Measurements from ENCODE around the gene SYCP3. TPM values are rescaled to one million over a fixed set of nuclear protein-coding genes. Genes with fewer than 3 reads are reported as not detected.

Gene SYCP3
- total and polyA plus RNA-seq, 2 of the 8 experiments (the other 6 are each of a cell fraction or from before 2014, with no cell fraction given): 0.02 to 0.07 TPM

DNA sequence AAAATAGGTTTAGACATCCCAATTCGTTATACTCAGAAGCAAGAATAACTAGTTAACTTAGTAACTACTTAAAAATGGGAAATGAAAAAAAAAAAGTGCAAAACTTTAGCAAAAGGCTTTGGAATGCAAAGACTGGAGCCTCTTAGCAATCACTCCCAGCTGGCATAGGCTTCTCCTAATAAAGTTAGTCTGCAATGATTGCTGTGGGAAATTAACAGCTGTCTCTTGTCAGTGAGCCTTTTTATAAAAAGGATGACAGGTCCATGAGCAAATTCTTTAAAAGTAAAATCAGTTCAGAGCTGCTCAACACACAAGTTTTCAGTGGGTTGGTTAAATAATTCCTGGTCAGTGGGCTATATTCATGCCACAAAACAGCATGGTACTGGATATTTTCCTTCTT, 7.4 kb upstream of the SYCP3 start:
- CTCF ChIA-PET (ENCODE audit: partially characterized antibody): interaction anchor here (0.6 to 2.2 kb wide), 6 partner anchors 10 to 84 kb away, joined by 3 to 6 read pairs (median 4); partner anchors contain the start of gene GNPTAB
- no peak overlapping the region for H2AFZ ChIP-seq (ENCODE audit: low read length)
- no peak overlapping the region for H3K56ac ChIP-seq (replicated peaks; ENCODE audit: insufficient read length, low read depth, low read length)
- no peak overlapping the region for H4K8ac ChIP-seq (ENCODE audit: extremely low read depth, insufficient read depth, low read length)
- no peak overlapping the region for H2BK15ac ChIP-seq (ENCODE audit: low read length)
- no peak overlapping the region for H3K23ac ChIP-seq (ENCODE audit: insufficient read length)
- TF ChIP-seq CBX8 (IDR thresholded peaks at IDR 0.05; ENCODE audit: borderline replicate concordance, low read depth, low read length) (no peak), SAP30 (IDR thresholded peaks at IDR 0.05; ENCODE audit: insufficient read depth, insufficient replicate concordance, low read length) (no peak)
- no peak overlapping the region for H3K4me2 ChIP-seq (ENCODE audit: insufficient read depth in 1 of 2, low read depth in 2 of 2, low read length in 2 of 2)
- WGBS, 2 experiments (ENCODE audit: extremely low coverage in 1 of 2, insufficient coverage in 1 of 2, insufficient read length in 1 of 2, insufficient replicate concordance in 2 of 2, low coverage in 1 of 2, low lambda C conversion rate in 2 of 2, missing lambda C conversion rate in 1 of 2): 71% methylated on average over 1 of the region's 1 CpG; no CpG with 5 or more reads in 1 of the 2 experiments
- H4K20me1 ChIP-seq (replicated peaks in 1 of 2; ENCODE audit: control insufficient read depth in 1 of 2, insufficient read depth in 2 of 2, low read length in 2 of 2): no peaks in the 10 kb centered on the region
- H3K4me3 ChIP-seq (ENCODE audit: extremely low read depth in 1 of 4, insufficient read depth in 2 of 4, low read depth in 3 of 4, low read length in 4 of 4): no peak overlapping the region
- H3K27me3 ChIP-seq (replicated peaks in 1 of 4; ENCODE audit: control insufficient read depth in 3 of 4, extremely low read depth in 1 of 4, insufficient read depth in 3 of 4, low read length in 3 of 4): no peaks in the 10 kb centered on the region
- H2AK5ac ChIP-seq (ENCODE audit: low read depth, low read length): no peak overlapping the region
- H2BK12ac ChIP-seq (ENCODE audit: low read depth, low read length): no peak overlapping the region
- DNase-seq (ENCODE audit: low read depth in 1 of 2, low spot score in 2 of 2) (no peak), FAIRE-seq (no peak)
- no peak overlapping the region for H3K4ac ChIP-seq (replicated peaks; ENCODE audit: insufficient read length, low read depth, low read length)
- no peak overlapping the region for H2BK120ac ChIP-seq (replicated peaks; ENCODE audit: low read depth, low read length)
- no peak overlapping the region for H3K9ac ChIP-seq (replicated peaks in 1 of 4; ENCODE audit: extremely low read depth in 1 of 4, low read depth in 3 of 4, low read length in 3 of 4)
- no peak overlapping the region for H4K91ac ChIP-seq (replicated peaks; ENCODE audit: insufficient read length, low read length)
- no peak overlapping the region for H3K18ac ChIP-seq (ENCODE audit: extremely low read depth, low read length)
- H3K4me1 ChIP-seq (replicated peaks in 1 of 4; ENCODE audit: control insufficient read depth in 3 of 4, insufficient read depth in 4 of 4, low read length in 3 of 4): peaks cover 0 to 3% (median 3%) of the 10 kb centered on the region in 4 experiments; a peak in 3 of 7 replicates
- H2BK5ac ChIP-seq (ENCODE audit: low read depth, low read length): no peak overlapping the region
- H3K14ac ChIP-seq (ENCODE audit: insufficient read length): no peak overlapping the region
- H3K79me2 ChIP-seq (ENCODE audit: control insufficient read depth in 1 of 2, insufficient read depth in 2 of 2, low read length in 2 of 2): no peaks in the 10 kb centered on the region
- no peak overlapping the region for H4K5ac ChIP-seq (ENCODE audit: insufficient read length, low read depth, low read length)
- H3K36me3 ChIP-seq (ENCODE audit: control insufficient read depth in 2 of 4, insufficient read depth in 4 of 4, low read length in 3 of 4): peaks cover 9 to 46% (median 28%) of the 10 kb centered on the region in 4 experiments; a peak in 7 of 8 replicates
- POLR2A ChIA-PET (ENCODE audit: partially characterized antibody): interaction anchor here (0.7 to 1.2 kb wide), 2 partner anchors 11 to 13 kb away, joined by 3 read pairs; no protein-coding TSS in a partner anchor
- H3K23me2 ChIP-seq (ENCODE audit: low read depth, low read length): no peaks in the 10 kb centered on the region
- H3K27ac ChIP-seq (ENCODE audit: low read depth, low read length): no peak overlapping the region
- H2BK20ac ChIP-seq (ENCODE audit: low read length): no peak overlapping the region
- H3K9me3 ChIP-seq (ENCODE audit: insufficient read depth in 2 of 2, low read depth in 1 of 2, low read length in 1 of 2): no peaks in the 10 kb centered on the region
- 0 out of 2 replicates have a peak, but pooled peaks cover 3% of the 10 kb centered on the region for H3K79me1 ChIP-seq (ENCODE audit: low read depth, low read length)

Measured in H1 (cell line).